H1 (cell line): ENCODE measurements around the gene SBF1.
"Not testable (repeated sequence)": the region's sequence is repeated elsewhere in the genome, so short reads cannot be mapped to it uniquely, and the experiment has no call there.

ENCODE experiments used
- TAF1 ChIP-seq: IDR thresholded peaks from 2 replicates; pipeline ENCODE4 v1.6.1; 2011; ENCODE audit warnings: mild to moderate bottlenecking, low read depth, low read length
- TF ChIP-seq, protein P1 (sequence below), 3 experiments: IDR thresholded peaks; 1 replicate in 2 of 3; 2 replicates in 1 of 3; pipeline versions ENCODE4 v1.5.1 to v1.6.1; 2011; ENCODE audit warnings: low read length in 3 of 3, mild to moderate bottlenecking in 3 of 3, inconsistent platforms in 2 of 3, low read depth in 1 of 3, moderate library complexity in 1 of 3; ENCODE audit not compliant: insufficient read depth in 1 of 3; ENCODE audit errors: control extremely low read depth in 1 of 3

DNA sequence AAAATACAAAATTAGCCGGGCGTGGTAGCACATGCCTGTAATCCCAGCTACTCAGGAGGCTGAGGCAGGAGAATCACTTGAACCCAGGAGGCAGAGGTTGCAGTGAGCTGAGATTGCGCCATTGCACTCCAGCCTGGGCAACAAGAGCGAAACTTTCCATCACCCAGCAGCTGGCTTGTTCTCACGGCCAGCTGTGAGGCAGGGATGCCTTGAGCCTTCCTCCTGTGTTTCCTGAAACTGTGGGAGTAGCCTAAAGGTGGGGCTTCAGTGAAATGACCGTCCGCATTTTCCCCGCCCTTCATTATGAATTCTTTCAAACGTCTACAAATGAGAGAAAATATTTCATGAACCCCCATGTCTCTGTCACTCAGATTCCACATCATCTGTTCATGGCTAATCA, 65.9 kb downstream of the SBF1 start:
- TF ChIP-seq TAF1 = not testable (repeated sequence)
- TF ChIP-seq, protein P1, sequence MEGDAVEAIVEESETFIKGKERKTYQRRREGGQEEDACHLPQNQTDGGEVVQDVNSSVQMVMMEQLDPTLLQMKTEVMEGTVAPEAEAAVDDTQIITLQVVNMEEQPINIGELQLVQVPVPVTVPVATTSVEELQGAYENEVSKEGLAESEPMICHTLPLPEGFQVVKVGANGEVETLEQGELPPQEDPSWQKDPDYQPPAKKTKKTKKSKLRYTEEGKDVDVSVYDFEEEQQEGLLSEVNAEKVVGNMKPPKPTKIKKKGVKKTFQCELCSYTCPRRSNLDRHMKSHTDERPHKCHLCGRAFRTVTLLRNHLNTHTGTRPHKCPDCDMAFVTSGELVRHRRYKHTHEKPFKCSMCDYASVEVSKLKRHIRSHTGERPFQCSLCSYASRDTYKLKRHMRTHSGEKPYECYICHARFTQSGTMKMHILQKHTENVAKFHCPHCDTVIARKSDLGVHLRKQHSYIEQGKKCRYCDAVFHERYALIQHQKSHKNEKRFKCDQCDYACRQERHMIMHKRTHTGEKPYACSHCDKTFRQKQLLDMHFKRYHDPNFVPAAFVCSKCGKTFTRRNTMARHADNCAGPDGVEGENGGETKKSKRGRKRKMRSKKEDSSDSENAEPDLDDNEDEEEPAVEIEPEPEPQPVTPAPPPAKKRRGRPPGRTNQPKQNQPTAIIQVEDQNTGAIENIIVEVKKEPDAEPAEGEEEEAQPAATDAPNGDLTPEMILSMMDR (IDR thresholded peaks at IDR 0.05; ENCODE audit: control extremely low read depth in 1 of 3, insufficient read depth in 1 of 3, low read depth in 1 of 3, low read length in 3 of 3) = not testable (repeated sequence)
